ENCODE results near the gene S100A11.
"Not testable (repeated sequence)": the region's sequence is repeated elsewhere in the genome, so short reads cannot be mapped to it uniquely, and the experiment has no call there.

GRCh38 chr1:152080494-152080893 is 43.7 kb upstream of the S100A11 start:
- not testable (repeated sequence) for TF ChIP-seq CTCF (conservative IDR thresholded peaks at IDR 0.05); ZFX (IDR thresholded peaks at IDR 0.05)

All from C4-2B (cell line).